GM21360 (cell line): ENCODE results near the gene KCNJ8.
"Not testable (repeated sequence)": the region's sequence is repeated elsewhere in the genome, so short reads cannot be mapped to it uniquely, and the experiment has no call there.

Experiments used
- ATAC-seq: cut with Tn5 transposase; IDR thresholded peaks from one replicate; pipeline ENCODE4 v1.9.1; 2021; ENCODE audit warnings: mild to moderate bottlenecking, moderate library complexity; ENCODE audit not compliant: unreplicated experiment

The KCNJ8 gene

DNA sequence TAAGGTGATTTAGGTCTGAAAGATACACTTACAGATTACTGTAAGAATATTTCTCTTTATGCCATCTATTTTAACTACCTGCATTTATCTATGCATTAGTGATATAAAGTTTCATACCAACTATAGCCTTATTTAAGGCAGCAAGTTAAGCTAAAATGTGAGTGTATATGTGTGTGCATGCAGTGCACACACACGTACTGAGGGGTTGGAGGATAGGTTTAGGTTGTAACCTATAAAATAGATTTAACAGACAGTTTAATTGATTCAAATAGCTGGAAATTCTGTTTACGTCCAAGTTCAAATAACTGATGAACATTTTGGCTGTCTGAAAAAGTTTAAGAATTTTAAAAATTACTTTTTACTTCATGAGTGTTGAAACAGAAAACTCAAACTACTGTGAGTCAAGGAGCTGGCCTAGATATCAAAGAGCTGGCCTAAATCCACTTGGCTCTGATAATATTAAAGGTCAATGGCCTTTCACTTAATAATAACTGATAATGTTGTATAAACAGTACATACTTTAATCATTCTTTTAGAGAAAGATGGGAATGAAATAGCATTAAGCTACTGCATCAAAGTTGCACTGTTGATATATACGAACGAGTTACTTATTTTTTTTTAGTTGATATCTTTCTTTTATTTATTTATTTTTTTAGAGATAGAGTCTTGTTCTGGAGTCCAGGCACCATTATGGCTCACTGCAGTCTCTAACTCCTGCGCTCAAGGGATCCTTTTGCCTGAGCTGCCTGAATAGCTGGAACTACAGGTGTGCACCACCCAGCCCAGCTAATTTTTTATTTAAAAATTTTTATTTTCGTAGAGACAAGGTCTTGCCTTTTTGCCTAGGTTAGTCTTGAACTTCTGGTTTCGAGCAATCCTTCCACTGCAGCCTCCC, 13.8 kb upstream of the KCNJ8 start:
- ATAC-seq = no peak

DNA sequence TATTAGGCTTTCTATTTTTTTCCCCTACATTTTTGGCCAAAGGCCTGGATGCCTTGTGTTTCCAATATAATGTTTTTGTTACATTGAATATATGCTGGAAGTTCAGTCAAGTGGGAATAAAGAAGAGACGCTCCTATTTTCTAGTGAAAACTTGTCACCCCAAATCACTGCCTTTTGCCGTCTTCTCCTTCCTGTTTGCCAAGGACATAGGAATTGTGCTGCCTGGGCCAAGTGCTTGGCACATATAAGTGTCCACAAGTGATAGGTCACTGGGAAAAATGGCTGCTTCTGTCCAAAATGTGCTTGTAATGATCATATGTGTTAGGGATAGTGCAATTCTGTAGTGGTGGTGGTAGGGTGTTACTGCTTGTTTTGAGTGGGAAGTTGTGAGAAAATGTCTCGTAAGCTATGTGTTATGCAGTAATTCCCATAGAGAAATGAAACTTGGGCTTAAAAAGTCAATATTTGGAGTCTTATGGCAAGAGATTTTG, 11.6 kb upstream of the KCNJ8 start:
- ATAC-seq = no peak

DNA sequence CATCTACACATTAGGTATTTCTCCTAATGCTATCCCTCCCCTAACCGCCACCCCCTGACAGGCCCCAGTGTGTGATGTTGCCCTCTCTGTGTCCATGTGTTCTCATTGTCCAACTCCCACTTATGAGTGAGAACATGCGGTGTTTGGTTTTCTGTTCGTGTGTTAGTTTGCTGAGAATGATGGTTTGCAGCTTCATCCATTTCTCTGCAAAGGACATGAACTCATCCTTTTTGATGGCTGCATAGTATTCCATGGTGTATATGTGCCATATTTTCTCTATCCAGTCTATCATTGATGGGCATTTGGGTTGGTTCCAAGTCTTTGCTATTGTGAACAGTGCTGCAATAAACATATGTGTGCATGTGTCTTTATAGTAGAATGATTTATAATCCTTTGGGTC, 8.2 kb upstream of the KCNJ8 start:
- ATAC-seq = not testable (repeated sequence)

DNA sequence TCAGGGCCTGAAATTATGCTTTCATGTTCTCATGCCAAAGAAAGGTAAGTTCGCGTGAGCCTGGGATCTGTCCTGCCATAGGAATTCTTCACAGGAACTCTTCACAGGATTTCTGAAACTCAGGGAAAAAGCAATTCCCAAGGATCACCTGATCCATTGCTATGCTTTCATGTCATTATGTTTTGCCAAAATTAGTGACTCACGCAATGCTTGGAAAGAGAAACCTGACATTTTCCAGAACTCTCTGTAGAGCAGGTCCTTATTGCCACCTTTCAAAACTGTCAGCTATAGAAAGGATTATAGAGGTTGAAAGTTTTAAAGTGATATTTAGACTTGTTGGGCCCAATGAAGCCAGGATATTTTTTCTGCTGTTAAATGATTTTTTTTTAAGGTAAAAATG, 6.3 kb upstream of the KCNJ8 start:
- ATAC-seq = no peak

DNA sequence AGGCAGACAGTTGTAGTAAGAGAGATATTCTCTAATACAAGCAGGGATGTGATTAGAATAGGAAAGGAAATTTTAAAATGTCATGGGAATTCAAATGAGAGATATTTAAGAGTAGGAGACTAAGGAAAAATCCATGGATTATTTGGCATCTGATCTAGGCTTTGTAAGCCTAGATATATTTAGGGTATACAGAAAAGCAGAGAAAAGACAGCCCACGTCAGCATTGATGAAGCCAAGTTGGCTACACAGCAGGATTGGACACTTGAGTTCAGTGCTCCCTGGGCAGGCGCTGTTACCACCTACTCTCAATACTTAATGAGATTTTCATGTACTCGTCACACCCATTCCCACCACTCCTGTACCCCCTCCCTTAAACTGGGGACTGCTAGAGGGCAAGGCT, 1.7 kb upstream of the KCNJ8 start:
- ATAC-seq = no peak

DNA sequence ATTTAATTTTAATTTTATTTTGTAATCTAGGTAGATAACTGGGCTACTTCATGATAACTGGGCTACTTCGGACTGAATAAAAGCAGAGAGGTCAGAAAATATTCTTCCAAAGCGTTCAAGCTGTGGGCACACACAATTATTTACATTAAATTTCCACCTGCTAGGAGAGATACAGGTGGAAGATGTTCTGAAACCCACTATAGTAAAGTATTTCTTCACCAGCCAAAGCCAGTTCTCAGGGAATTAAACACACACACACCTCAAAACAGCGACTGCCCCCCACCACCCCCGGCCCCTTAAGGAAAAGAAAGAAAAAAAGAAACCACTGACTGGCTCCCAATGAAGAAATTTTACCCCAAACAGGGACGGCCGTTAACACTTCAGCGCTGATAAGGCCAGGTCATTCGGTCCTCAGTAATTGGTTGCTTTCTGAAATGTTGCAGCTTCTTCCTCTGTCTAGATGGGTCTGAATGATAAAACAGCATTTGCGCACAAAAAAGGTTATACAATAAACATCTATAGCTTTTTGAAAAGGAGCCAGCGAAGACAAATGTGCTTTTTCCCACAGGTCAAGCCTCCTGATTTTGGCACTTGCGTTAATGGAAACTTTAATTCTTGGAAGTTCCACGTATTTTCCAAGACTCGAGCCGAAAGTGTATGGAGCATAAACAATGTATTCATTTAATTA, 771 bp upstream of the KCNJ8 start:
- no peak for ATAC-seq

DNA sequence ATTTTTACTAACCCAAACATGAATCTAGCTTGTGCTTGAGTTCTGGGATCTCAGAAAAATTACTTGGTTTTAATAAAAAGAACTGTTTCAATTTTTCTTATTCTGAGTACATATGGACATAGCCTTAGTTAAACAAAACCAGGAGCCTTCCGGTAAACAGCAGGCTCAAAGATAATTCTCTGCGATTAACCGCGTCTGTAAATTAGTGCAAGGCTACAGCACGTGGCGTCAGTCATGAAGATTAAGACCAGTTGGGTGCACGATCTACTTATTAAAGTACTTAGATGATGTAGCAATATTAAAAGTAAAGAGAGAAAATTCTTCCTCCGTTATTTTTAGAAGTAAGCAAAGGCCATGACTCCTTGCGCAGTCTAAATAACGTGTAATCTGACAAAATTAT, 700 bp downstream of the KCNJ8 start:
- ATAC-seq = no peak

DNA sequence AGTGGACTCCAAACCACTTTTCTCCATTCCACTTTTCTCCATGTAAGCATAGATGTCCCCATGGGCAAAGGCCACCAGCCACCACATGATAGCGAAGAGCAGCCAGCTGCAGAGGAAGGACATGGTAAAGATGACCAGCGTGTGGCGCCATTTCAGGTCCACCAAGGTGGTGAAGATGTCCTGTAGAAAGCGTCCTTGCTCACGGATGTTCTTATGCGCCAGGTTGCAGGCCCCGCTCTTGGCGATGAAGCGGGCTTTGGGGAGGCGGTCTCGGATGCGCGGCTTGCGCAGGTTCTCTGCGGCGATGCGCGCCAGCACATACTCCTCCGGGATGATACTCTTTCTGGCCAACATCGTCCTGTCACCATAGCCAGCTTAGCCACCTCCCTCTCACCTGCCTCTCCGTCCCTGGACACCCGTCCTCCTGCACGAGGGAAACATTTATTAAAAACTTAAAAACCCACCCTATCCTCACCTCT, 1.2 kb downstream of the KCNJ8 start:
- no peak for ATAC-seq

DNA sequence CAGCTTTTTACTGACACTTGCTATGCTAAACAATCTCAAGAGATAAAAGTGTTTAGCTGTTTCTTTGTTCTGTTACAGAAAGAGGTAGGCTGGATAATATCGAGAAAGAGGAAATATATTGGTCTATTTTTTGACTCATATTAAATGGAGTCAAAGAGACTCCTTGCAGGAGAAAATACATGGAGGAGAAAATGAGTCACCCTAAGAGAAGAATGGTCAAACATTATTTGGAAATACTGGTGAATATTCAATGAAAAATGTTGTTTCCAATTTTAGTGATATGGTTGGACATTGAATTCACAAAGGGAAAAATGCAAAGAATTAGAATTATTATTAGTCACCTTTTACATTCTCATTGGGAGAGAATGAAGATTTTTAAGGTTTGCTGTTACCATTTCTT, 3.2 kb downstream of the KCNJ8 start:
- ATAC-seq = no peak

DNA sequence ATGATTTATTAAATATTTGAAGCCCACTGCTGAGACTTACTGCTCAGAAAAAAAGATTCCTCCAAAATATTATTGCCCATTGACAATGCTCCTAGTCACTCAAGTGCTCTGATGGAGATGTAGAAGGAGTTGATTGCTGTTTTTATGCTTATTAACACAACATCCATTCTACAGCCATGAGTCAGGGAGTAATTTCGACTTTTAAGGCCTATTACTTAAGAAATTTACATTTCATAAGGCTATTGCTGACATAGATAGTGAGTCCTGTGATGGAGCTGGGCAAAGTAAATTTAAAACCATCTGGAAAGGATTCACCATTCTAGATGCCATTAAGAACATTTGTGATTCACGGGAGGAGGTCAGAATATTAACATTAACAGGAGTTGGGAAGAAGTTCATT, 5.2 kb downstream of the KCNJ8 start:
- ATAC-seq = no peak

DNA sequence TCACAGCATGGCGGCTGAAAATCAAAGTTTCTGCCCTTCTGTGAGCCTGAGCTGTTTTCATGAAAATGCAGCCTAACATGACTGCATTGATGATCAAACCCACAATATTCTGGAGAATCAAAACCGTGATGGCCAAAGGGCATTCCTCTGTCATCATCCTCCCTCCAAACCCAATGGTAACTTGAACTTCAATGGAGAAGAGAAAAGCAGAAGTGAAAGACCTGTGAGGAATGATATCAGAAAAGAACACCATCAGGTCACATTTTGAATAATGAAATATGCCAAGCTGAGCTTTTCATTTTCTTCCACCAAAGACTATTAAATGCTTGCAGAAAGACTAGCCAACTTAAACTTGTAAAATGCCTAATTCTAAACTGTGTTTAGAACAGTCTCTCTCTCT, 8.1 kb downstream of the KCNJ8 start:
- ATAC-seq = no peak

DNA sequence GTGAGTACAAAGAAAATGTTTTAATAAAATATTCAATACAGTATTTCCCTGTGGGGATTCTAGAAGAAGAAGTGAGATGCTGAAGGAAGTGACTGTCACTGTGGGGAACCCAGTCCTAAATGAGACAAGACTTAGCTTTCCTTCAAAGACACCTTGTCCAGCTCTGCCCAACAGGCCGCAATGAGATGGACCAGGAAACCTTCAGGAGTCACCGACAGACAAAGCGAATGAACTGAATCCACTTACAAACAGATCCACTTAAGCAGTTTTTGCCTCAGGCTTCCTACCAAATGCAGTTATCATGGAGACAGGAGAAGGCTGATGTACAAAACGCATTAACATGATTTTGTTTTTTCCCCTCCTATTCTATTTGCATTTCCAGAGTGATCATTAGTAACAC, 9.6 kb downstream of the KCNJ8 start:
- ATAC-seq = no peak

DNA sequence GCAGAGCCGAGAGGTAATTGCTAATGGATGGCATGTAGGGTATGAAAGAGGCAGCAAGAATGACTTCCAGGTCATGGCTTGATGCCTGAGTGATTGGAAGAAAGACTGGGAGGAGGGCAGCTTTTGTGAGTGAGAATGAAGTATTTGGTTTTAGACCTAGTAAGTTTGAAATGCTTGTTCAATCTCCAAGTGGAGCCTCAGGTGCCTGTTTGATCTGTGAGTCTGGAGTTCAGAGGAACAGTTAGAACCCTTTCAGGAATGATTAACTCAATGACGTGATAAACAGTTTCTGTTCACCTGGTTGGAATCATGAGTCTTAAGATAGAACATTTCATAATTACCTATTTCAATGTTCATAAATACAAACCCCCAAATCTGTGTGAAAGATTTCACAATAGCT, 10.4 kb downstream of the KCNJ8 start:
- ATAC-seq = no peak

DNA sequence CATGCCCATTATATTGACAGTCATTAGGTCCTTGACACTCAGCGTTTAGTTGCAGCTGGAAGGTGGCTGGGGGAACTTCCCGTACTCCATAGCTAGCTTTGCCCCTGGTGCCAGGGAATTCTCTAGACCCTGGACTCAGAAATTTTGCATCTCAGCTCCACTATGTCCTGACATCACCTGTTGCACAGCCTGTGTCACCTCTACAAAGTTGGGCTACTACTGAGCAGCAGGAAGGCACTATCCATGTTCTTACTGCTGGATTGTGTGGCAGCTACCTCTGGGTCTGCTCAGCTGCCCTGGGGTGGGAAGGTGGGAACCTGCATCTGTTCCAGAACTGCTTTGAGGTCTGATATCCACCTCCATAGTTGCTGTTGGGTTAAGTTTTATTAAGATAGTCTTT, 11.0 kb downstream of the KCNJ8 start:
- no peak for ATAC-seq

DNA sequence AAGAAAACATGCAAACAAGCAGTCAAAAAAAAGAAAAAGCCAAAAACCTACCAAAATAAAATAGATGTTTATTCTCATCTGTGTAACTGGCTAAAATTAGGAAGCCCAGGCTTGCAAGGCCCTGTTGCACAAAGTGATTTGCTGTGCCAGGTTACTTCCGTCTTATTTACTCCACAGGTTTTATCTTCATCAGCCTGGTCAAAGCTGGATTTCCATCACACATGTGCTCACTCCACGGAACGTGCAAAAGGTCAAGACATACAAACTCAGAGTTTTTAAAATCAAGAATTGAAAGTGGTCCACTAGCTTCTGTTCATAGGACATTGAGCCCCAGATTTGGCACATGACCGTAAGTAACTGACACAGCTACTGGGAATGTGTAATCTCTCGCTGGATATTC, 14.8 kb downstream of the KCNJ8 start:
- no peak for ATAC-seq

DNA sequence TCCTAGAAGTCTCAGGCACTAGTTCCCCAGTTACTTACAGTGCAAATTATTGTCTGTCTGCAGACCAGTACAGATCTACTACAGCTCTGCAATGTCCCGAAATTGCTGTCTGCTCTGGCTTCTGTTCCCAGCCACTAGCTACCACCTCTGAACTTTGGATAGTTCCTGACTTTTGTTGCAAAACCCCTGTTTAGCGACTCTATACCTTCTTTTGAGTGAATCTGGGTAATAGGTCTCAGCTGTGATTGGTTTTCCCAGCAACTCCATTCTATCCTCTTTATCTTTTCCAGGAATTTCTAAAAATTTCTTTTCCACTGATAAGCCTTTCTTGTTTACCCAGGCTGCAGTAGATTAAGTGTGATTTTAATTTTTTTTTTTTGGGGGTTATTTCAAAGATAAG, 16.8 kb downstream of the KCNJ8 start:
- ATAC-seq = no peak

DNA sequence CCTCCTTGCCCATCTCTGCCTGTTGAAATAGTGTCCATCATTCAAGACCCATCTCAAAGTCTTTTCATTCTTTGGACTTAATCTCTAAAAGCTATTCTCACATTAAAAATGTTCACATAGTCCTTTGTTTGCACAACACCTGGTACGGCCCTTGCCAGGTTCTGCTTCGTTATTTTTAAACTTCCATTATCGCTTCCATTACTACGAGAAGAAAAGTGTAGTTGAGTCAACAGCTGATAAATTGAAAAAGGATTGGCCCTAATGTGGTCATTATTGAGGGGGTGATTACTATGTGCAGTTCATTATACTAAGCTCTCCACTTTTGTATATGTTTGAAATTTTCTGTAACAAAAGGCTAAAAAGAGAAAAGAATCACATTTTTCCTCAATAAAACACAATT, 17.8 kb downstream of the KCNJ8 start:
- ATAC-seq = no peak

DNA sequence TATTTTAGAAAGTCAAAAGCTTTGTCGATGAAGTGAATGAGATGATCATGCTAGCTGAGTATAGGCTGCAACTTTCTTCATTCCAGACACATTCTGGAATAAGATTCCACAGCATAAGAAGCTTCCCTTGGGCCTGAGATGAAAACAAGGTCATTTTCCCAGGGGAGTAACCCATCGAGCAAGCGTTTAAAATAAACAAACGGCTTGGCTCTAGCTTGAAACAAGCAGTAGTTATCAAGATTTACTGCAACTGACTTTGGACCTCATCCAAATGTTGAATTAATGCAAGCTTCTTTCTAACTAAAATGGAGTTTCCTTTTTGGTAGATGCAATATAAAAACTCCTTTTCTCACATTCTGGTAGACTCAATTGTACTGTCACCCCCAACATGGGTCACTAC, 23.0 kb downstream of the KCNJ8 start:
- no peak for ATAC-seq

DNA sequence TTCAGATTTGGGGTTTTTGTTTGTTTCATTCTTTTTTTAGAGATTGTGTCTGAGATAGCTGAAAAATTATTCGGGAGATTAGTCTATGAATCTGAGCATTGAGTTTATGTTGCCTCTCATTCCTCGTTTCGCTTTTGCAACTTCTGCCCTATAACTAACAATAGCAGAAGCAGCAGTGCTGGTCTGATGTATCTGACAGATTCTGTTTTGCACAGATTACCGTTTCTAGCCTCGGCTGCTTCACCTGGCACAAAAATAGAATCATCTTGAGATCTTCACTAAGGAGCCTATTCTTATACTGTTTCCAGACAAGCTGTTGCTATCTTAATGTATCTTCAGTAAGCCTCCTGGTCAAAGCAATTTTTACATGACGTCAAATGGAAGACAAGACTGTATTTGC, 29.2 kb downstream of the KCNJ8 start:
- ATAC-seq = no peak

DNA sequence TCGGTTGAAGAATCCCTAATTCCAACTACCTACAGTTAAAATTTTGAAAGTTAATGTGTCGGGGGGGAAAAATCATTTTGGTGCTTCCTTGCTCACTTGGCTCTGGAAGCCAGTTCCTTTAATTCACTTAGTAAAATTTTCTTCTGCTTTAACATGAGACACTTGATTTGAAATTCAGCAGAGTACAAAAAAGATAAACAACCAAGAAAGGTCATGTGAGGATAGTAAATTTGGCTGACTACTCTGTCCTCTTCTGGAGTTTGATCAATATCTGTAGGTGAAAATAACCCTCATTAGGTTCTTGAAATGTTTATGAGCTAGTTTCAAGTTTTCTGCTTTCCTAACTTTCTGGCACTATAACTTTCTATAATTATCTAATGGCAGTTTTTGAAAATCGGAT, 43.4 kb downstream of the KCNJ8 start:
- ATAC-seq = no peak

DNA sequence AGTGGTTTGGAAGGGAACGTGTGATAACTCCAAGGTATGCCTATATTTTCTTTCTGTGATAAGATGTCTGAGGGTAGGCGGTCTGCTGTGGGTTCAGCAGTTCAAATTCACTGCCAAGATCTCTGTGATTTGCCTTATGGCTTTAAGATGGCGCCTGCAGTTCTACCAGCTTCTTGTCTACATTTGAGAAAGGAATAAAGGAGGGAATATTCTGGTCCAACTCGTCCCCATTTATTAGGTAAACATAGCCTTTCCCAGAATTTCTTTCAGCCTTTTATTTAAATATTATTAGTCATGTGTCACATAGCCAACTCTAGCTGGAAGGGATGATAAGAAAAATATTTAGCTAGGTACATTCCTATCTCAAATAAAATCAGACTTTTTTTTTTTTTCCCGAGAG, 48.8 kb downstream of the KCNJ8 start:
- no peak for ATAC-seq

DNA sequence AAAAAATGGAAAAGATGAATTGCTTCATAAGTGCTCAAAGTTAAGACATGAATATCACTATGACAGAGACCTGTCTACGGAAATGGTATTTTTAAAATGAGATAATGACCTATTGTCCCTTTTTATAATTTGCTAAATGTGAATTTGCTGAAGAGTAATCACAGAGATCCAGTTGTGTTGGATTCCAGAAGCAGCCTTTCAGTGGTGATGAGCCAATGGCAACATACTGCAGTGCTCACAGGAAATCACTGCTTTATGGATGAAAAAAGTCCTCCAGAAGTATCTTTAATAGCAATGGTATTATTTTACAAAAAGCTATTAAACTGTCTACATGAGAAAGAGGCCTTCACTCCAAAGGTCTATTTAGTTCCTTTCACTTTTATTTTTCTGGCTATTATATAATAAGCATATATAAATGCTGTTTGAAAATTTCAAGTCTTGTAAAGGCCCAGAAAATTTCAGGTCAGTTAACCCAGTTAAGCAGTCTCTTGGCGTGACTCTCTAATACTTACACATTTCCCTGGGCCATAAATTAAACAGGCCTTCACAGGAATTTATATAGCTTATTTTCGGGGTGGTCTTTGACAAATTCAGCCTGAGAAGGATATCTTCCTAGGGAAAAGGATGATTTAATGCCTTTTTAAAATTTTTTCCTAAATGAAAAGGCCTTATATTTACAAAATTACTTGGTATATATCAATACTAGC, 55.4 kb downstream of the KCNJ8 start:
- no peak for ATAC-seq
